Measurements from ENCODE around the gene MEIOSIN.

DNA sequence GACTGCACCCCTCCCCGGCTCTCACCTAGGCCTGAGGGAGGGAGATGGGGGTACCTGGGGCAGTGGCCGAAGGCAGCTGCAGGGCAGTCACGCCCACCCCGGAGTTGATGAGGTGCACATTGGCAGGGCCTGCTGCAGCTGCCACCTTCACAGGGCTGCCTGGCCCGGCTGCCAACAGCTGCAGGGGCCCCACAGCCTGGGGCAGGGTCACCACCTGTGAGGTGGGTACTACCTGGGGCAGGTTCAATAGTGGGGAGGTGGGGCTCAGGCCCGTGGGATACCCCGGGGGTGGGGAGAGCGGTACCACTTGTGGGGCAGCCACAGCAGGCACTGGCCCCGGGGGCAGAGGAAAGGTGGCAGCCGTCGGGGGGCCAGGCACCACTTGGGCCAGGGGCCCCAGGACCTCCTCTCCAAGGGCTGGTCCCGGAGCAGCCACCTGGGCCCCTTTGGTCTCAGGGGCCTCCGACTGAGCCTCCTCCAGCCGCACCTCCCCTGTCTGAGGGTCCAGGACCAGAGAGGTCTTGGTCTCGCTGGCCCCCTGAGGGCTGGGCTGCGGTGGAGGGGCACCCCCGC, 33.1 kb downstream of the MEIOSIN start:
- TF ChIP-seq, protein P1, sequence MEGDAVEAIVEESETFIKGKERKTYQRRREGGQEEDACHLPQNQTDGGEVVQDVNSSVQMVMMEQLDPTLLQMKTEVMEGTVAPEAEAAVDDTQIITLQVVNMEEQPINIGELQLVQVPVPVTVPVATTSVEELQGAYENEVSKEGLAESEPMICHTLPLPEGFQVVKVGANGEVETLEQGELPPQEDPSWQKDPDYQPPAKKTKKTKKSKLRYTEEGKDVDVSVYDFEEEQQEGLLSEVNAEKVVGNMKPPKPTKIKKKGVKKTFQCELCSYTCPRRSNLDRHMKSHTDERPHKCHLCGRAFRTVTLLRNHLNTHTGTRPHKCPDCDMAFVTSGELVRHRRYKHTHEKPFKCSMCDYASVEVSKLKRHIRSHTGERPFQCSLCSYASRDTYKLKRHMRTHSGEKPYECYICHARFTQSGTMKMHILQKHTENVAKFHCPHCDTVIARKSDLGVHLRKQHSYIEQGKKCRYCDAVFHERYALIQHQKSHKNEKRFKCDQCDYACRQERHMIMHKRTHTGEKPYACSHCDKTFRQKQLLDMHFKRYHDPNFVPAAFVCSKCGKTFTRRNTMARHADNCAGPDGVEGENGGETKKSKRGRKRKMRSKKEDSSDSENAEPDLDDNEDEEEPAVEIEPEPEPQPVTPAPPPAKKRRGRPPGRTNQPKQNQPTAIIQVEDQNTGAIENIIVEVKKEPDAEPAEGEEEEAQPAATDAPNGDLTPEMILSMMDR (IDR thresholded peaks at IDR 0.05), result no peak
- TF ChIP-seq POLR2A (IDR thresholded peaks at IDR 0.05), result no peak
- TF ChIP-seq EP300 (IDR thresholded peaks at IDR 0.05), result no peak
